Body of pancreas (tissue), 4 donors: ENCODE data around the gene CNTN2.

Source experiments
- CTCF ChIP-seq, 7 experiments: fragments of 450-650 bp in 4 of 7; fragments of 200-600 bp in 3 of 7; sonication (generic) in 3 of 7; IDR thresholded peaks; one replicate each; pipeline ENCODE4 v1.5.1; 2016 to 2019; ENCODE audit warnings: antibody characterized with exemption in 7 of 7
- POLR2A ChIP-seq, 3 donors: fragments of 450-650 bp; IDR thresholded peaks; one replicate each; pipeline ENCODE4 v1.6.1; 2016; ENCODE audit warnings: antibody characterized with exemption in 3 of 3, mild to moderate bottlenecking in 2 of 3

GRCh38 chr1:205047764-205048231, 4.8 kb downstream of the CNTN2 start:
- no peak for TF ChIP-seq CTCF (IDR thresholded peaks at IDR 0.05)
- no peak for TF ChIP-seq POLR2A (IDR thresholded peaks at IDR 0.05)
